Fibroblast of villous mesenchyme (primary cell): ENCODE results near the gene CFHR1. TPM values are rescaled to one million over a fixed set of nuclear protein-coding genes. Genes with fewer than 3 reads are reported as not detected.

Experiments used
- total RNA-seq: library from RNA; depleted of rRNA; stranded (reverse); fragments of >200 nt; gene quantifications from 2 replicates; pipeline ENCODE4 v1.2.3, GENCODE V29; 2012

CFHR1 gene
- total RNA-seq, 1 donor, result 0.86 TPM

Other genes starting within 250 kb of the CFHR1 start
- gene KCNT2, start 211.3 kb upstream of the CFHR1 start, total RNA-seq, result 3.2 and 7.3 TPM in 2 replicates
- 28.3 and 99.3 TPM in 2 replicates for gene CFH, start 167.7 kb upstream of the CFHR1 start, total RNA-seq
- not detected in 2 replicates for gene CFHR3, start 44.9 kb upstream of the CFHR1 start, total RNA-seq
- gene CFHR4, start 68.3 kb downstream of the CFHR1 start, total RNA-seq, result not detected in 2 replicates
- gene CFHR2, start 124.0 kb downstream of the CFHR1 start, total RNA-seq, result not detected in 2 replicates
- not detected in 2 replicates for gene CFHR5, start 157.8 kb downstream of the CFHR1 start, total RNA-seq
- not detected in 2 replicates for gene F13B, start 247.5 kb downstream of the CFHR1 start, total RNA-seq